Activated T-cell treated with anti-CD3 and anti-CD28 coated beads, Interleukin-2, amount 50 U/mL, for 4 hours (primary cell): ENCODE results near the gene CWC25. TPM values are rescaled to one million over a fixed set of nuclear protein-coding genes. Genes with fewer than 3 reads are reported as not detected.
"Not testable (repeated sequence)": the region's sequence is repeated elsewhere in the genome, so short reads cannot be mapped to it uniquely, and the experiment has no call there.

Source experiments
- ATAC-seq, 2 donors: fragments of 200-7000 bp; cut with Tn5 transposase; one replicate each; pipeline ENCODE4 v1.10.0; 2021
- DNase-seq: peaks from one replicate; pipeline ENCODE4 v3.0.0-alpha.2; 2020
- H3K27me3 Mint-ChIP-seq: one replicate; pipeline ENCODE4 v1.8.0; 2021; ENCODE audit warnings: low read depth, mixed read lengths
- H3K36me3 Mint-ChIP-seq: one replicate; pipeline ENCODE4 v1.8.0; 2022; ENCODE audit warnings: mixed read lengths; ENCODE audit not compliant: insufficient read depth
- H3K4me1 Mint-ChIP-seq: one replicate; pipeline ENCODE4 v1.8.0; 2021; ENCODE audit warnings: low read depth, mixed read lengths
- H3K4me3 Mint-ChIP-seq: one replicate; pipeline ENCODE4 v1.8.0; 2021; ENCODE audit warnings: mild to moderate bottlenecking, moderate library complexity, mixed read lengths
- H3K9me3 Mint-ChIP-seq: one replicate; pipeline ENCODE4 v1.8.0; 2021; ENCODE audit warnings: mixed read lengths
- total RNA-seq, 3 donors: library from RNA; stranded (reverse); gene quantifications; one replicate each; pipeline ENCODE4 v1.2.1, GENCODE V29; 2021

The CWC25 gene
- total RNA-seq, 3 donors from 2014 or later, result 32.7 to 36.5 (median 32.9) TPM

- Mint-ChIP-seq H3K4me1 (peaks cover 20% of the 10 kb centered on the region), H3K4me3 (no peak overlapping the region), H3K36me3 (no peaks in the 10 kb centered on the region), H3K27me3 (no peaks in the 10 kb centered on the region), H3K9me3 (no peaks in the 10 kb centered on the region)
- ATAC-seq (no peak), DNase-seq (no peak)
Observed at GRCh38 chr17:38864636-38865398, 39.7 kb upstream of the CWC25 start.

- H3K9me3 Mint-ChIP-seq, result no peaks in the 10 kb centered on the region
- H3K4me1 Mint-ChIP-seq, result peaks cover 1% of the 10 kb centered on the region
- no peaks in the 10 kb centered on the region for H3K27me3 Mint-ChIP-seq
- ATAC-seq, result peak; percentile 69 to 77
- H3K36me3 Mint-ChIP-seq, result no peaks in the 10 kb centered on the region
- H3K4me3 Mint-ChIP-seq, result no peak overlapping the region
- no peak for DNase-seq
Observed at GRCh38 chr17:38861399-38861843, 36.3 kb upstream of the CWC25 start.

- DNase-seq (no peak), ATAC-seq (no peak)
- Mint-ChIP-seq H3K9me3 (no peaks in the 10 kb centered on the region), H3K36me3 (peaks cover 13% of the 10 kb centered on the region), H3K4me1 (peaks cover 12% of the 10 kb centered on the region), H3K4me3 (no peak overlapping the region), H3K27me3 (no peaks in the 10 kb centered on the region)
Observed at GRCh38 chr17:38857271-38857670, 32.1 kb upstream of the CWC25 start.

- Mint-ChIP-seq H3K4me3 (peak overlapping the region; percentile 38), H3K36me3 (peaks cover 34% of the 10 kb centered on the region), H3K4me1 (peaks cover 27% of the 10 kb centered on the region)
- not testable (repeated sequence) for DNase-seq, ATAC-seq, H3K27me3 Mint-ChIP-seq, H3K9me3 Mint-ChIP-seq
Observed at GRCh38 chr17:38855101-38855714, 30.1 kb upstream of the CWC25 start.

- peaks cover 36% of the 10 kb centered on the region for H3K4me1 Mint-ChIP-seq
- DNase-seq (peak; percentile 86), ATAC-seq (peak; percentile 83 to 86)
- H3K9me3 Mint-ChIP-seq, result no peaks in the 10 kb centered on the region
- peak within 1 kb of the TSS; percentile 99 for H3K4me3 Mint-ChIP-seq
- no peaks in the 10 kb centered on the region for H3K27me3 Mint-ChIP-seq
- H3K36me3 Mint-ChIP-seq, result peaks cover 46% of the 10 kb centered on the region
Observed at GRCh38 chr17:38853292-38854219, 28.4 kb upstream of the CWC25 start, which contains the start of gene RPL23. Gene RPL23 (minus strand): TSS chr17:38853721. CDS start chr17:38853710, 11 bp downstream.

GRCh38 chr17:38852771-38853291 is 27.7 kb upstream of the CWC25 start:
- DNase-seq (no peak), ATAC-seq (peak; percentile 3 to 10)
- Mint-ChIP-seq H3K9me3 (no peaks in the 10 kb centered on the region), H3K4me3 (peak overlapping the region; percentile 99), H3K36me3 (peaks cover 50% of the 10 kb centered on the region), H3K27me3 (no peaks in the 10 kb centered on the region), H3K4me1 (peaks cover 36% of the 10 kb centered on the region)

- Mint-ChIP-seq H3K9me3 (no peaks in the 10 kb centered on the region), H3K4me3 (peak overlapping the region; percentile 99), H3K27me3 (no peaks in the 10 kb centered on the region), H3K36me3 (peaks cover 50% of the 10 kb centered on the region), H3K4me1 (peaks cover 36% of the 10 kb centered on the region)
- no peak for DNase-seq
- no peak for ATAC-seq
Observed at GRCh38 chr17:38851434-38851833, 26.3 kb upstream of the CWC25 start.

- Mint-ChIP-seq H3K9me3 (no peaks in the 10 kb centered on the region), H3K36me3 (peaks cover 50% of the 10 kb centered on the region), H3K27me3 (no peaks in the 10 kb centered on the region), H3K4me1 (peaks cover 36% of the 10 kb centered on the region), H3K4me3 (peak overlapping the region; percentile 99)
- ATAC-seq, result no peak
- DNase-seq, result no peak
Observed at GRCh38 chr17:38850374-38850773, 25.3 kb upstream of the CWC25 start.

- no peak for DNase-seq
- ATAC-seq, result no peak
- Mint-ChIP-seq H3K4me3 (peak overlapping the region; percentile 54), H3K9me3 (no peaks in the 10 kb centered on the region), H3K27me3 (no peaks in the 10 kb centered on the region), H3K36me3 (peaks cover 50% of the 10 kb centered on the region), H3K4me1 (peaks cover 30% of the 10 kb centered on the region)
Observed at GRCh38 chr17:38848939-38849605, 24.0 kb upstream of the CWC25 start.

- Mint-ChIP-seq H3K4me1 (peaks cover 26% of the 10 kb centered on the region), H3K27me3 (no peaks in the 10 kb centered on the region), H3K4me3 (no peak overlapping the region), H3K9me3 (no peaks in the 10 kb centered on the region), H3K36me3 (peaks cover 50% of the 10 kb centered on the region)
- DNase-seq (no peak), ATAC-seq (no peak)
Observed at GRCh38 chr17:38848557-38848891, 23.4 kb upstream of the CWC25 start.

- DNase-seq (no peak), ATAC-seq (no peak)
- Mint-ChIP-seq H3K36me3 (peaks cover 10% of the 10 kb centered on the region), H3K4me1 (peaks cover 9% of the 10 kb centered on the region), H3K27me3 (no peaks in the 10 kb centered on the region), H3K4me3 (no peak overlapping the region), H3K9me3 (no peaks in the 10 kb centered on the region)
Observed at GRCh38 chr17:38844261-38844757, 19.2 kb upstream of the CWC25 start.

GRCh38 chr17:38825762-38826247 is 684 bp upstream of the CWC25 start:
- peak overlapping the region; percentile 99 for H3K4me3 Mint-ChIP-seq
- no peak for DNase-seq
- peaks cover 29% of the 10 kb centered on the region for H3K4me1 Mint-ChIP-seq
- H3K27me3 Mint-ChIP-seq, result no peaks in the 10 kb centered on the region
- ATAC-seq, result no peak
- H3K36me3 Mint-ChIP-seq, result peaks cover 7% of the 10 kb centered on the region
- H3K9me3 Mint-ChIP-seq, result no peaks in the 10 kb centered on the region

- no peaks in the 10 kb centered on the region for H3K27me3 Mint-ChIP-seq
- peak; percentile 82 to 89 for ATAC-seq
- DNase-seq, result no peak
- no peaks in the 10 kb centered on the region for H3K9me3 Mint-ChIP-seq
- H3K4me3 Mint-ChIP-seq, result no peak overlapping the region
- peaks cover 14% of the 10 kb centered on the region for H3K36me3 Mint-ChIP-seq
- H3K4me1 Mint-ChIP-seq, result peaks cover 7% of the 10 kb centered on the region
Observed at GRCh38 chr17:38815576-38816193, 9.4 kb downstream of the CWC25 start.
